ENCODE measurements around the gene AQP1. TPM values are rescaled to one million over a fixed set of nuclear protein-coding genes. Genes with fewer than 3 reads are reported as not detected.

The AQP1 gene
- total RNA-seq, 1 experiment from 2014 or later = 0.15 TPM

DNA sequence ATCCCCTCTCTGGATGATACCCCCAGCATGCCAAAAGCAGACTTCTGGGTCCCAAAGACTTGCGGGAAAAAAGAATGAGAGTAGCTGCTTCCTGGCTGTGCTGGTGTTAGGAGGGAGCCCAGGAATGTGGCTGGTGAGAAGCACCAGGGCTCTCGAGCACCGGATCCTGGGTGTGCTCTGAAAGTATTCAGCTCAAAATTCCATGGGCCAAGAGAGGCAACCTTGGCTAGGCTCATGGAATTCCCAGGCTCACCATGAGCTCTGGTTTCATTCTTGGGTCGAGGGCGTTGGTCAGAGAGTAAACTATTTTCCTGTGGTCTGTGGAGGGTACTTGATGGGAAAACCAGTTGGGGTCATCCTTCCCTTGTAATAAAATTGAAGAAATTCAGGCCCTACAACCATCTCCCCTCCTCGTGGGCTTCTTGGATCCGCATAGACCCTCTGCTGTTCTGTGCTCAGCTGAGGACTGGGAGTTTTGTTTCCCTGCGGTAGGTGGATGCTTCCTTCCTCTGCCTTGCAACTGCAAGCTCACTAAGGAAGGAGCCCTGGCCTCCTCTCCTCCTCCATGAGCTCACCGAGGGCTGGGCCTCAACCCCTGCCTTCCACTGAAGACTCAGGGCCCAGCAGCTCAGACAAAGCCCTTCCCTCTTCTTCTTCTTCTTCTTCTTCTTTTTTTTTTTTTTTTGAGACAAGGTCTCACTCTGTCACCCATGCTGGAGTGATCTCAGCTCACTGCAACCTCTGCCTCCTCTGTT is 34.5 kb upstream of the AQP1 start:
- H3K56ac ChIP-seq (ENCODE audit: insufficient read length, low read depth, low read length) = no peak overlapping the region
- H2BK15ac ChIP-seq (ENCODE audit: low read depth, low read length) = no peak overlapping the region
- H2AK5ac ChIP-seq (ENCODE audit: insufficient read length, low read length) = no peak overlapping the region
- H3K9me3 ChIP-seq (ENCODE audit: control insufficient read depth, low read depth, low read length) = no peaks in the 10 kb centered on the region
- H2AFZ ChIP-seq (ENCODE audit: low read length) = no peak overlapping the region
- Mint-ChIP-seq H3K27me3 (ENCODE audit: low read depth) (peaks cover 15% of the 10 kb centered on the region), H3K4me1 (peaks cover 41 to 49% of the 10 kb centered on the region in 2 experiments), H3K9me3 (peaks cover 0 to 3% of the 10 kb centered on the region in 2 experiments; a peak in 1 of 5 replicates), H3K27ac (0 out of 7 replicates have a peak overlapping the region, but pooled peaks of 1 of the 3 experiments have one; percentile 54), H3K36me3 (ENCODE audit: insufficient read depth in 1 of 3, low read depth in 3 of 3) (peaks cover 0 to 11% (median 0%) of the 10 kb centered on the region in 3 experiments; a peak in 2 of 7 replicates), H3K4me3 (no peak overlapping the region)
- H3K27ac ChIP-seq (ENCODE audit: insufficient read length, low read depth, low read length) = no peak overlapping the region
- H3K27me3 ChIP-seq (ENCODE audit: insufficient read depth, low read length) = no peaks in the 10 kb centered on the region
- TF ChIP-seq, protein P1, sequence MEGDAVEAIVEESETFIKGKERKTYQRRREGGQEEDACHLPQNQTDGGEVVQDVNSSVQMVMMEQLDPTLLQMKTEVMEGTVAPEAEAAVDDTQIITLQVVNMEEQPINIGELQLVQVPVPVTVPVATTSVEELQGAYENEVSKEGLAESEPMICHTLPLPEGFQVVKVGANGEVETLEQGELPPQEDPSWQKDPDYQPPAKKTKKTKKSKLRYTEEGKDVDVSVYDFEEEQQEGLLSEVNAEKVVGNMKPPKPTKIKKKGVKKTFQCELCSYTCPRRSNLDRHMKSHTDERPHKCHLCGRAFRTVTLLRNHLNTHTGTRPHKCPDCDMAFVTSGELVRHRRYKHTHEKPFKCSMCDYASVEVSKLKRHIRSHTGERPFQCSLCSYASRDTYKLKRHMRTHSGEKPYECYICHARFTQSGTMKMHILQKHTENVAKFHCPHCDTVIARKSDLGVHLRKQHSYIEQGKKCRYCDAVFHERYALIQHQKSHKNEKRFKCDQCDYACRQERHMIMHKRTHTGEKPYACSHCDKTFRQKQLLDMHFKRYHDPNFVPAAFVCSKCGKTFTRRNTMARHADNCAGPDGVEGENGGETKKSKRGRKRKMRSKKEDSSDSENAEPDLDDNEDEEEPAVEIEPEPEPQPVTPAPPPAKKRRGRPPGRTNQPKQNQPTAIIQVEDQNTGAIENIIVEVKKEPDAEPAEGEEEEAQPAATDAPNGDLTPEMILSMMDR (conservative IDR thresholded peaks at IDR 0.05) = no peak
- no peaks in the 10 kb centered on the region for H4K20me1 ChIP-seq (ENCODE audit: control insufficient read depth, insufficient read depth, insufficient read length)
- no peak overlapping the region for H4K91ac ChIP-seq (ENCODE audit: insufficient read length, low read depth, low read length)
- H3K4me1 ChIP-seq (ENCODE audit: insufficient read depth, low read length) = peaks cover 17% of the 10 kb centered on the region; the same call in 1 of the 2 replicates
- no peak overlapping the region for H3K9ac ChIP-seq (ENCODE audit: extremely low read depth, insufficient read length, low read length)
- WGBS (ENCODE audit: extremely low coverage, insufficient read length, low lambda C conversion rate) = no CpG with 5 or more reads among the region's 9 CpGs
- H3K23ac ChIP-seq (ENCODE audit: insufficient read length, low read depth, low read length) = no peak overlapping the region
- H4K5ac ChIP-seq (ENCODE audit: insufficient read length, low read depth, low read length) = no peak overlapping the region
- no peaks in the 10 kb centered on the region for H3K79me2 ChIP-seq (ENCODE audit: insufficient read depth, low read length)
- no peak overlapping the region for H3K14ac ChIP-seq (ENCODE audit: insufficient read depth, low read length)
- H3K23me2 ChIP-seq (ENCODE audit: insufficient read length, low read depth, low read length, poor library complexity, severe bottlenecking) = no peaks in the 10 kb centered on the region
- no peak overlapping the region for H3K18ac ChIP-seq (ENCODE audit: insufficient read length, low read depth, low read length)
- H2BK120ac ChIP-seq (ENCODE audit: low read depth, low read length, poor library complexity, severe bottlenecking) = no peak overlapping the region
- no peak overlapping the region for H4K8ac ChIP-seq (replicated peaks; ENCODE audit: insufficient read length, low read depth, low read length)
- no peak overlapping the region for H3T11ph ChIP-seq (ENCODE audit: low read length)
- H3K4me2 ChIP-seq (ENCODE audit: insufficient read depth, insufficient read length, low read length) = no peak overlapping the region
- no peaks in the 10 kb centered on the region for H3K79me1 ChIP-seq (ENCODE audit: insufficient read depth, low read depth, low read length, poor library complexity, severe bottlenecking)
- H2BK20ac ChIP-seq (ENCODE audit: low read depth, low read length, poor library complexity, severe bottlenecking) = no peak overlapping the region
- peak; percentile 52 for DNase-seq
- no peak overlapping the region for H2BK5ac ChIP-seq (ENCODE audit: insufficient read length, low read length)
- no peak overlapping the region for H2BK12ac ChIP-seq (ENCODE audit: insufficient read length, low read depth, low read length)
- H3K4ac ChIP-seq (ENCODE audit: low read depth, low read length) = no peak overlapping the region

Measured in H9 (cell line).